Measurements from ENCODE around the gene EQTN. TPM values are rescaled to one million over a fixed set of nuclear protein-coding genes. Genes with fewer than 3 reads are reported as not detected.

The EQTN gene
- total RNA-seq, 4 donors from 2014 or later, result 0.32 TPM; not detected in 3

- no peak for DNase-seq (ENCODE audit: extremely low spot score)
- H3K36me3 ChIP-seq, result no peaks in the 10 kb centered on the region
- intact Hi-C loops (cut with DNase I), result no loop called here
- no peaks in the 10 kb centered on the region for H3K9me3 ChIP-seq
- no peak overlapping the region for H3K4me3 ChIP-seq
- TF ChIP-seq POLR2AphosphoS5 (IDR thresholded peaks at IDR 0.05), result no peak
- TF ChIP-seq POLR2A (IDR thresholded peaks at IDR 0.05; ENCODE audit: low read depth), result no peak
- no peak for TF ChIP-seq EP300 (IDR thresholded peaks at IDR 0.05)
- TF ChIP-seq CTCF (IDR thresholded peaks at IDR 0.05), result no peak
- 92% methylated on average over 8 of the region's 8 CpGs for WGBS
- no peaks in the 10 kb centered on the region for H3K4me1 ChIP-seq
- no peak overlapping the region for H3K27ac ChIP-seq (replicated peaks in 1 of 4)
- H3K27me3 ChIP-seq, result no peaks in the 10 kb centered on the region
These were observed 5.7 kb downstream of the EQTN start for GRCh38 chr9:27291292-27291691.

- Histone ChIP-seq H3K27me3 (no peaks in the 10 kb centered on the region), H3K9me3 (no peaks in the 10 kb centered on the region), H3K4me3 (no peak overlapping the region), H3K4me1 (peaks cover 0 to 7% (median 0%) of the 10 kb centered on the region in 4 donors), H3K36me3 (no peaks in the 10 kb centered on the region), H3K27ac (replicated peaks in 1 of 4) (no peak overlapping the region)
- WGBS, result 95% methylated on average over 7 of the region's 7 CpGs
- no peak for TF ChIP-seq EP300 (IDR thresholded peaks at IDR 0.05)
- no peak for TF ChIP-seq CTCF (IDR thresholded peaks at IDR 0.05)
- no peak for TF ChIP-seq POLR2AphosphoS5 (IDR thresholded peaks at IDR 0.05)
- no peak for TF ChIP-seq POLR2A (IDR thresholded peaks at IDR 0.05; ENCODE audit: low read depth)
- intact Hi-C loops (cut with DNase I), result no loop called here
- DNase-seq (ENCODE audit: extremely low spot score), result no peak
These were observed 14.7 kb downstream of the EQTN start for GRCh38 chr9:27282269-27282668.

GRCh38 chr9:27280860-27281259 is 16.1 kb downstream of the EQTN start:
- Histone ChIP-seq H3K9me3 (no peaks in the 10 kb centered on the region), H3K4me3 (peak overlapping the region in 1 of 4 donors; percentile 7), H3K27me3 (no peaks in the 10 kb centered on the region), H3K36me3 (no peaks in the 10 kb centered on the region), H3K4me1 (peaks cover 0 to 15% (median 7%) of the 10 kb centered on the region in 4 donors), H3K27ac (replicated peaks in 1 of 4) (no peak overlapping the region)
- DNase-seq (ENCODE audit: extremely low spot score), result no peak
- intact Hi-C loops (cut with DNase I), result no loop called here
- WGBS, result 40% methylated on average over 5 of the region's 5 CpGs
- no peak for TF ChIP-seq POLR2A (IDR thresholded peaks at IDR 0.05; ENCODE audit: low read depth)
- TF ChIP-seq EP300 (IDR thresholded peaks at IDR 0.05), result no peak
- no peak for TF ChIP-seq POLR2AphosphoS5 (IDR thresholded peaks at IDR 0.05)
- no peak for TF ChIP-seq CTCF (IDR thresholded peaks at IDR 0.05)

- no peak overlapping the region for H3K27ac ChIP-seq (replicated peaks in 1 of 4)
- H3K27me3 ChIP-seq, result no peaks in the 10 kb centered on the region
- no peaks in the 10 kb centered on the region for H3K36me3 ChIP-seq
- H3K4me3 ChIP-seq, result no peak overlapping the region
- TF ChIP-seq POLR2AphosphoS5 (IDR thresholded peaks at IDR 0.05) (no peak), EP300 (IDR thresholded peaks at IDR 0.05) (no peak), CTCF (IDR thresholded peaks at IDR 0.05) (no peak), POLR2A (IDR thresholded peaks at IDR 0.05; ENCODE audit: low read depth) (no peak)
- WGBS, result 96% methylated on average over 16 of the region's 16 CpGs
- DNase-seq (ENCODE audit: extremely low spot score), result no peak
- H3K4me1 ChIP-seq, result peaks cover 0 to 15% (median 7%) of the 10 kb centered on the region in 4 donors
- intact Hi-C loops (cut with DNase I), result no loop called here
- no peaks in the 10 kb centered on the region for H3K9me3 ChIP-seq
These were observed 16.7 kb downstream of the EQTN start for GRCh38 chr9:27280249-27280648.

- 94% methylated on average over 3 of the region's 3 CpGs for WGBS
- no peaks in the 10 kb centered on the region for H3K9me3 ChIP-seq
- H3K27ac ChIP-seq (replicated peaks in 1 of 4), result no peak overlapping the region
- no peak for DNase-seq (ENCODE audit: extremely low spot score)
- intact Hi-C loops (cut with DNase I), result no loop called here
- H3K4me3 ChIP-seq, result no peak overlapping the region
- H3K27me3 ChIP-seq, result no peaks in the 10 kb centered on the region
- H3K4me1 ChIP-seq, result peaks cover 0 to 15% (median 7%) of the 10 kb centered on the region in 4 donors
- no peaks in the 10 kb centered on the region for H3K36me3 ChIP-seq
- no peak for TF ChIP-seq EP300 (IDR thresholded peaks at IDR 0.05)
- no peak for TF ChIP-seq POLR2A (IDR thresholded peaks at IDR 0.05; ENCODE audit: low read depth)
- TF ChIP-seq CTCF (IDR thresholded peaks at IDR 0.05), result no peak
- no peak for TF ChIP-seq POLR2AphosphoS5 (IDR thresholded peaks at IDR 0.05)
These were observed 17.3 kb downstream of the EQTN start for GRCh38 chr9:27279611-27280010.

All from esophagus muscularis mucosa (tissue), 4 donors.